Aorta (tissue), 5 donors: ENCODE data around the gene CFL1. TPM values are rescaled to one million over a fixed set of nuclear protein-coding genes. Genes with fewer than 3 reads are reported as not detected.

ENCODE experiments used
- ATAC-seq: fragments of 200-7000 bp; cut with Tn5 transposase; one replicate; pipeline ENCODE4 v1.9.1; 2022; ENCODE audit warnings: moderate library complexity; ENCODE audit not compliant: low FRiP score
- DNase-seq, 2 donors: peaks; one replicate each; pipeline ENCODE4 v3.0.0-alpha.2; 2020
- H3K27ac ChIP-seq, 2 donors: one replicate each; pipeline ENCODE4 v1.5.1; 2013; ENCODE audit warnings: low read length in 2 of 2, mild to moderate bottlenecking in 2 of 2, moderate library complexity in 2 of 2, control low read depth in 1 of 2, inconsistent platforms in 1 of 2, low read depth in 1 of 2
- H3K27me3 ChIP-seq, 2 donors: one replicate each; pipeline ENCODE4 v1.6.1; 2013; ENCODE audit warnings: control low read depth in 1 of 2, low read length in 1 of 2, mild to moderate bottlenecking in 1 of 2, moderate library complexity in 1 of 2; ENCODE audit not compliant: insufficient read depth in 2 of 2, control insufficient read depth in 1 of 2
- H3K36me3 ChIP-seq, 2 donors: one replicate each; pipeline ENCODE4 v1.6.1; 2013; ENCODE audit warnings: control low read depth in 1 of 2, low read length in 1 of 2, mild to moderate bottlenecking in 1 of 2; ENCODE audit not compliant: insufficient read depth in 2 of 2, control insufficient read depth in 1 of 2
- H3K4me1 ChIP-seq, 2 donors: one replicate each; pipeline ENCODE4 v1.6.1; 2013; ENCODE audit warnings: low read length in 2 of 2, control low read depth in 1 of 2, mild to moderate bottlenecking in 1 of 2, moderate library complexity in 1 of 2; ENCODE audit not compliant: insufficient read depth in 2 of 2, control insufficient read depth in 1 of 2
- H3K4me3 ChIP-seq, 2 donors: one replicate each; pipeline ENCODE4 v1.5.1; 2013; ENCODE audit warnings: low read length in 2 of 2, control low read depth in 1 of 2, mild to moderate bottlenecking in 1 of 2
- H3K9me3 ChIP-seq: one replicate; pipeline ENCODE4 v1.6.1; 2013; ENCODE audit warnings: mild to moderate bottlenecking, low read length; ENCODE audit not compliant: control insufficient read depth
- WGBS, 2 donors: extraction: QIAGEN DNeasy Blood & Tissue Kit; methylation state at CpG; one replicate each; pipeline ENCODE4 v1.1.7; 2013; 5-methylcytosine and 5-hydroxymethylcytosine counted together
- intact Hi-C, 2 donors: fragments of 100-400 bp; cut with DNase I; formaldehyde crosslinking; loops; one replicate each; pipeline versions ENCODE4 v1.14.2 to v1.15.0; 2022
- long read RNA-seq, 2 donors: library from polyadenylated mRNA; unstranded; transcript quantifications; one replicate each; pipeline ENCODE4 v2.0.0, GENCODE V29; 2020 to 2021
- polyA plus RNA-seq, 2 donors: library from polyadenylated mRNA; stranded (reverse); fragments of 200-250 nt; gene quantifications; one replicate each; pipeline ENCODE4 v1.2.3, GENCODE V29; 2013
- total RNA-seq, 2 donors: library from RNA; stranded (reverse); fragmentation: NEBNext Ultra II Directional; extraction: Animal tissue kit (Norgen Biotek cat#: 25700); gene quantifications; one replicate each; pipeline ENCODE4 v1.2.1, GENCODE V29; 2021
- donor health status: healthy with polysubstance abuse.
- donor health status: Bipolar disorder and iron deficiency.
- donor health status: DM: no; HTN: no; CAD: no.
- donor health status: DM: no; HTN: no; CAD: no.
- donor health status: DM: yes; HTN: yes; CAD: no.

CFL1 gene
- 100 to 1,000 TPM; 563 to 812 TPM for total RNA-seq
- 100 to 1,000 TPM; 571 to 688 TPM for polyA plus RNA-seq
- long read RNA-seq, donor 1, transcript CFL1-209 (3 exons, 647 nt), result minor isoform, 15 of 1,705 reads
- long read RNA-seq, donor 1, transcript CFL1-210 (2 exons, 1,509 nt), result minor isoform, 8 of 1,705 reads
- long read RNA-seq, donor 1, transcript CFL1-201 (4 exons, 1,234 nt), result major isoform, 1,632 of 1,705 reads
- long read RNA-seq, donor 1, partial matches to known transcripts, result 7 of 1,705 reads
- long read RNA-seq, donor 1, other reads (novel, unspliced or antisense), result 37 of 1,705 reads
- long read RNA-seq, donor 2, transcript CFL1-209 (3 exons, 647 nt), result minor isoform, 21 of 341 reads
- long read RNA-seq, donor 2, transcript CFL1-201 (4 exons, 1,234 nt), result major isoform, 278 of 341 reads
- long read RNA-seq, donor 2, partial matches to known transcripts, result 2 of 341 reads
- long read RNA-seq, donor 2, other reads (novel, unspliced or antisense), result 39 of 341 reads

GRCh38 chr11:65857853-65858680 lies at the start of gene CFL1:
CFL1 (minus strand) TSS chr11:65858180; CDS start chr11:65858099, 81 bp downstream.
- 0% methylated on average over 76 to 92 of the region's 92 CpGs for WGBS, 2 donors
- Histone ChIP-seq H3K36me3 (peaks cover 3 to 5% of the 10 kb centered on the region in 2 donors), H3K27me3 (no peaks in the 10 kb centered on the region), H3K27ac (peak within 1 kb of the TSS; percentile 84 to 93), H3K4me3 (peak within 1 kb of the TSS; percentile 64 to 77), H3K4me1 (no peaks in the 10 kb centered on the region), H3K9me3 (no peaks in the 10 kb centered on the region)
- intact Hi-C loops, result loop anchor here in 1 of 2 donors (1.0 kb wide), 1 partner anchor 61 kb away; the partner anchor contains the start of genes C11orf68 and DRAP1
- DNase-seq (peak; percentile 99 to 100), ATAC-seq (peak; percentile 88)

GRCh38 chr11:65906602-65907001 lies 48.6 kb upstream of the CFL1 start:
- Histone ChIP-seq H3K36me3 (no peaks in the 10 kb centered on the region), H3K27ac (no peak overlapping the region), H3K4me1 (no peaks in the 10 kb centered on the region), H3K4me3 (no peak overlapping the region), H3K9me3 (no peaks in the 10 kb centered on the region), H3K27me3 (no peaks in the 10 kb centered on the region)
- intact Hi-C loops, result no loop called here
- 80 to 83% methylated on average over 5 of the region's 5 CpGs for WGBS, 2 donors
- DNase-seq, result no peak
- ATAC-seq, result no peak

- intact Hi-C loops, result no loop called here
- no peak overlapping the region for H3K27ac ChIP-seq
- H3K9me3 ChIP-seq, result no peaks in the 10 kb centered on the region
- no peaks in the 10 kb centered on the region for H3K27me3 ChIP-seq
- no peaks in the 10 kb centered on the region for H3K4me1 ChIP-seq
- H3K36me3 ChIP-seq, result no peaks in the 10 kb centered on the region
- DNase-seq (no peak), ATAC-seq (no peak)
- 85 to 87% methylated on average over 8 of the region's 8 CpGs for WGBS, 2 donors
- H3K4me3 ChIP-seq, result no peak overlapping the region
These were observed 45.7 kb upstream of the CFL1 start for GRCh38 chr11:65903715-65904114.

GRCh38 chr11:65903068-65903481 lies 45.1 kb upstream of the CFL1 start:
- 19 to 24% methylated on average over 5 of the region's 5 CpGs for WGBS, 2 donors
- peak overlapping the region in 1 of 2 donors; percentile 42 for H3K27ac ChIP-seq

GRCh38 chr11:65900899-65901180 lies 42.9 kb upstream of the CFL1 start:
- Histone ChIP-seq H3K27ac (peak overlapping the region in 1 of 2 donors; percentile 30), H3K36me3 (no peaks in the 10 kb centered on the region), H3K9me3 (no peaks in the 10 kb centered on the region), H3K27me3 (no peaks in the 10 kb centered on the region), H3K4me1 (no peaks in the 10 kb centered on the region), H3K4me3 (no peak overlapping the region)
- intact Hi-C loops, result no loop called here
- 73 to 74% methylated on average over 11 of the region's 11 CpGs for WGBS, 2 donors
- ATAC-seq, result no peak
- no peak for DNase-seq

More at GRCh38 chr11:65903068-65903481, 45.1 kb upstream of the CFL1 start:
- DNase-seq, result no peak
- ATAC-seq, result no peak
- Histone ChIP-seq H3K9me3 (no peaks in the 10 kb centered on the region), H3K27me3 (no peaks in the 10 kb centered on the region), H3K4me1 (no peaks in the 10 kb centered on the region), H3K4me3 (no peak overlapping the region), H3K36me3 (no peaks in the 10 kb centered on the region)
- intact Hi-C loops, result no loop called here

GRCh38 chr11:65900125-65900898 lies 42.3 kb upstream of the CFL1 start, which contains the start of gene FOSL1:
FOSL1 (minus strand) TSS chr11:65900388; CDS start chr11:65900339, 49 bp downstream.
- Histone ChIP-seq H3K27me3 (no peaks in the 10 kb centered on the region), H3K36me3 (no peaks in the 10 kb centered on the region), H3K4me3 (peak within 1 kb of the TSS; percentile 24 to 60), H3K27ac (peak within 1 kb of the TSS in 1 of 2 donors; percentile 43), H3K9me3 (no peaks in the 10 kb centered on the region), H3K4me1 (no peaks in the 10 kb centered on the region)
- intact Hi-C loops, result no loop called here
- DNase-seq (peak; percentile 92 to 98), ATAC-seq (peak; percentile 89)
- WGBS, 2 donors, result 2% methylated on average over 73 to 80 of the region's 80 CpGs

- no peaks in the 10 kb centered on the region for H3K27me3 ChIP-seq
- ATAC-seq (peak; percentile 81), DNase-seq (peak; percentile 81 to 96)
- H3K4me1 ChIP-seq, result no peaks in the 10 kb centered on the region
- H3K9me3 ChIP-seq, result no peaks in the 10 kb centered on the region
- WGBS, 2 donors, result 1 to 2% methylated on average over 60 to 78 of the region's 78 CpGs
- H3K4me3 ChIP-seq, result peak overlapping the region; percentile 24 to 60
- peak overlapping the region in 1 of 2 donors; percentile 43 for H3K27ac ChIP-seq
- H3K36me3 ChIP-seq, result no peaks in the 10 kb centered on the region
- intact Hi-C loops, result no loop called here
These were observed 41.6 kb upstream of the CFL1 start for GRCh38 chr11:65899356-65900124.
